Naive thymus-derived CD4-positive, alpha-beta T cell (primary cell): ENCODE measurements around the gene COL12A1. TPM values are rescaled to one million over a fixed set of nuclear protein-coding genes. Genes with fewer than 3 reads are reported as not detected.

ENCODE experiments used
- ATAC-seq: fragments of 150-1000 bp; cut with Tn5 transposase; 2 replicates; pipeline ENCODE4 v1.10.0; 2021; ENCODE audit warnings: mild to moderate bottlenecking, moderate library complexity
- CTCF ChIA-PET: fragments of 350-600 bp; sonication (Branson Sonifier 250); formaldehyde crosslinking; loops from one replicate; lab custom pipeline; 2021; ENCODE audit warnings: antibody characterized with exemption; lab: Charles Lee
- POLR2A ChIA-PET: fragments of 350-600 bp; sonication (Branson Sonifier 250); formaldehyde crosslinking; loops from one replicate; lab custom pipeline; 2021; ENCODE audit warnings: antibody characterized with exemption, inconsistent platforms; lab: Charles Lee
- DNase-seq, 9 donors: peaks; one replicate each; pipeline versions ENCODE4 v3.0.0 to v3.0.0-alpha.2; 2020 to 2022; ENCODE audit warnings: mixed read lengths in 1 of 9
- H3K27ac ChIP-seq: one replicate; pipeline ENCODE4 v1.7.0; 2013; ENCODE audit warnings: mild to moderate bottlenecking, low read depth, low read length, moderate library complexity
- H3K27me3 ChIP-seq, 2 donors: one replicate each; pipeline ENCODE4 v1.7.0; 2013; ENCODE audit warnings: low read length in 2 of 2, mild to moderate bottlenecking in 2 of 2, moderate library complexity in 2 of 2; ENCODE audit not compliant: control insufficient read depth in 2 of 2, insufficient read depth in 2 of 2
- H3K36me3 ChIP-seq, 3 experiments: 1 replicate in 2 of 3; 2 replicates in 1 of 3; pipeline ENCODE4 v1.7.0; 2013; ENCODE audit warnings: low read length in 3 of 3, mild to moderate bottlenecking in 3 of 3, moderate library complexity in 1 of 3; ENCODE audit not compliant: insufficient read depth in 3 of 3, control insufficient read depth in 2 of 3
- H3K4me1 ChIP-seq, 2 donors: one replicate each; pipeline ENCODE4 v1.7.0; 2013; ENCODE audit warnings: low read length in 2 of 2, mild to moderate bottlenecking in 2 of 2, moderate library complexity in 1 of 2; ENCODE audit not compliant: control insufficient read depth in 2 of 2, insufficient read depth in 2 of 2
- H3K4me3 ChIP-seq: 2 replicates; pipeline ENCODE4 v1.7.0; 2013; ENCODE audit warnings: mild to moderate bottlenecking, low read length
- H3K9me3 ChIP-seq, 3 experiments: 1 replicate in 2 of 3; 2 replicates in 1 of 3; pipeline ENCODE4 v1.7.0; 2013; ENCODE audit warnings: low read length in 3 of 3; ENCODE audit not compliant: control insufficient read depth in 2 of 3
- H3K27ac Mint-ChIP-seq, 9 donors: one replicate each; pipeline ENCODE4 v1.8.0; 2020 to 2022; ENCODE audit warnings: mixed read lengths in 9 of 9, mild to moderate bottlenecking in 8 of 9, moderate library complexity in 5 of 9, inconsistent platforms in 2 of 9
- H3K27me3 Mint-ChIP-seq, 5 donors: one replicate each; pipeline ENCODE4 v1.8.0; 2021 to 2022; ENCODE audit warnings: mixed read lengths in 5 of 5, mild to moderate bottlenecking in 1 of 5
- H3K36me3 Mint-ChIP-seq, 5 donors: one replicate each; pipeline ENCODE4 v1.8.0; 2020 to 2022; ENCODE audit warnings: mixed read lengths in 5 of 5, mild to moderate bottlenecking in 3 of 5, inconsistent platforms in 1 of 5
- H3K4me1 Mint-ChIP-seq, 7 donors: one replicate each; pipeline ENCODE4 v1.8.0; 2020 to 2022; ENCODE audit warnings: mixed read lengths in 7 of 7, mild to moderate bottlenecking in 3 of 7, inconsistent platforms in 1 of 7
- H3K4me3 Mint-ChIP-seq, 10 donors: one replicate each; pipeline ENCODE4 v1.8.0; 2020 to 2022; ENCODE audit warnings: mild to moderate bottlenecking in 10 of 10, mixed read lengths in 10 of 10, moderate library complexity in 6 of 10, inconsistent platforms in 2 of 10
- H3K9me3 Mint-ChIP-seq, 11 donors: one replicate each; pipeline ENCODE4 v1.8.0; 2020 to 2022; ENCODE audit warnings: mixed read lengths in 11 of 11, mild to moderate bottlenecking in 4 of 11, inconsistent platforms in 1 of 11, moderate library complexity in 1 of 11
- intact Hi-C, 2 donors: fragments of 100-400 bp; cut with micrococcal nuclease; formaldehyde crosslinking; loops; one replicate each; pipeline ENCODE4 v1.15.1; 2023
- polyA plus RNA-seq, 2 donors: library from polyadenylated mRNA; unstranded; fragments of 300-500 nt; fragmentation: Illumina TruSeq; gene quantifications; one replicate each; pipeline ENCODE4 v1.2.3, GENCODE V29; 2021
- total RNA-seq, 6 experiments: library from RNA in 5 of 6; stranded (reverse) in 5 of 6; gene quantifications; 1 replicate in 5 of 6; 2 replicates in 1 of 6; pipeline ENCODE4 v1.2.3 and lab custom pipeline; 2021 to 2026

COL12A1 gene
- total and polyA plus RNA-seq, 7 experiments from 2014 or later = 0.27 TPM; not detected in 6

GRCh38 chr6:75084872-75085381 lies 120.9 kb downstream of the COL12A1 start:
- Histone ChIP-seq H3K27ac (no peak overlapping the region), H3K4me3 (no peak overlapping the region), H3K9me3 (no peaks in the 10 kb centered on the region), H3K27me3 (no peaks in the 10 kb centered on the region), H3K4me1 (no peaks in the 10 kb centered on the region), H3K36me3 (no peaks in the 10 kb centered on the region)
- Mint-ChIP-seq H3K4me1 (peaks cover 0 to 10% (median 4%) of the 10 kb centered on the region in 7 donors), H3K36me3 (peaks cover 0 to 5% (median 0%) of the 10 kb centered on the region in 5 donors), H3K4me3 (peak overlapping the region in 1 of 10 donors; percentile 63), H3K27ac (peak overlapping the region in 1 of 9 donors; percentile 17), H3K27me3 (peaks cover 21 to 44% (median 34%) of the 10 kb centered on the region in 5 donors), H3K9me3 (peaks cover 0 to 8% (median 0%) of the 10 kb centered on the region in 11 donors)
- intact Hi-C loops = no loop called here
- DNase-seq (no peak), ATAC-seq (no peak)
- ChIA-PET CTCF (no interaction called here), POLR2A (no interaction called here)

GRCh38 chr6:75084018-75084417 lies 121.8 kb downstream of the COL12A1 start:
- peaks cover 0 to 5% (median 0%) of the 10 kb centered on the region in 5 donors for H3K36me3 Mint-ChIP-seq
- peaks cover 21 to 44% (median 34%) of the 10 kb centered on the region in 5 donors for H3K27me3 Mint-ChIP-seq
- CTCF ChIA-PET = no interaction called here
- POLR2A ChIA-PET = no interaction called here
- Histone ChIP-seq H3K4me3 (no peak overlapping the region), H3K36me3 (no peaks in the 10 kb centered on the region), H3K9me3 (no peaks in the 10 kb centered on the region), H3K27ac (no peak overlapping the region), H3K4me1 (no peaks in the 10 kb centered on the region), H3K27me3 (no peaks in the 10 kb centered on the region)
- ATAC-seq (no peak), DNase-seq (no peak)
- no peak overlapping the region for H3K4me3 Mint-ChIP-seq
- H3K4me1 Mint-ChIP-seq = peaks cover 0 to 10% (median 4%) of the 10 kb centered on the region in 7 donors
- H3K9me3 Mint-ChIP-seq = peaks cover 0 to 8% (median 0%) of the 10 kb centered on the region in 11 donors
- no peak overlapping the region for H3K27ac Mint-ChIP-seq
- intact Hi-C loops = no loop called here

DNA sequence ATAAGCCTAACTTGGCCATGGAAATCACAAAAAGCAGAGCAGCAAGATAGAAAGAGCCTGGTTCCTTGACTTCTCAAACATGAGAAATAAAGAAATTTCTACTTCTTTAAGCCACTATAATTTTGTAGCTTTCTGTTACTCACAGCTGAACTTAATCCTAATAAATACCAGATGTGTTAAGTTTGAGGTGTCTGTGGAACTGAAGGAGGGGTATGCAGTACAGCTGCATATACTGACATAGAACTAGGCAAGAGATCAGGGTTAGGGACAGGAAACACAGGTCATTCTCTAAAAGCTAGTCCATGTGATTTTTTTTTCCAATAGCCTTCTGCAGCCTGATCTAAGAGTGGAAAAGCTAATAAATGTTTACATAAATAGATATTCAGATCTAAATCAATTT lies 123.9 kb downstream of the COL12A1 start:
- H3K4me1 ChIP-seq = no peaks in the 10 kb centered on the region
- ATAC-seq (no peak), DNase-seq (no peak)
- CTCF ChIA-PET = no interaction called here
- Mint-ChIP-seq H3K4me1 (peaks cover 0 to 10% (median 4%) of the 10 kb centered on the region in 7 donors), H3K9me3 (peaks cover 0 to 8% (median 0%) of the 10 kb centered on the region in 11 donors), H3K4me3 (no peak overlapping the region), H3K27me3 (peaks cover 21 to 46% (median 40%) of the 10 kb centered on the region in 5 donors), H3K36me3 (peaks cover 0 to 5% (median 0%) of the 10 kb centered on the region in 5 donors), H3K27ac (no peak overlapping the region)
- H3K27me3 ChIP-seq = no peaks in the 10 kb centered on the region
- H3K9me3 ChIP-seq = no peaks in the 10 kb centered on the region
- no peak overlapping the region for H3K4me3 ChIP-seq
- POLR2A ChIA-PET = no interaction called here
- no peaks in the 10 kb centered on the region for H3K36me3 ChIP-seq
- no peak overlapping the region for H3K27ac ChIP-seq
- intact Hi-C loops = no loop called here

- DNase-seq = no peak
- no peaks in the 10 kb centered on the region for H3K27me3 ChIP-seq
- peaks cover 0 to 10% (median 4%) of the 10 kb centered on the region in 7 donors for H3K4me1 Mint-ChIP-seq
- H3K36me3 ChIP-seq = no peaks in the 10 kb centered on the region
- no peak overlapping the region for H3K4me3 Mint-ChIP-seq
- H3K4me1 ChIP-seq = no peaks in the 10 kb centered on the region
- no peaks in the 10 kb centered on the region for H3K9me3 ChIP-seq
- H3K27ac ChIP-seq = no peak overlapping the region
- no peak overlapping the region for H3K4me3 ChIP-seq
- intact Hi-C loops = no loop called here
- H3K27me3 Mint-ChIP-seq = peaks cover 21 to 43% (median 38%) of the 10 kb centered on the region in 5 donors
- H3K36me3 Mint-ChIP-seq = peaks cover 0 to 5% (median 0%) of the 10 kb centered on the region in 5 donors
- no peak overlapping the region for H3K27ac Mint-ChIP-seq
- peaks cover 0 to 8% (median 0%) of the 10 kb centered on the region in 11 donors for H3K9me3 Mint-ChIP-seq
- CTCF ChIA-PET = no interaction called here
- POLR2A ChIA-PET = no interaction called here
- ATAC-seq = no peak
These were observed 124.8 kb downstream of the COL12A1 start for GRCh38 chr6:75081047-75081446.

DNA sequence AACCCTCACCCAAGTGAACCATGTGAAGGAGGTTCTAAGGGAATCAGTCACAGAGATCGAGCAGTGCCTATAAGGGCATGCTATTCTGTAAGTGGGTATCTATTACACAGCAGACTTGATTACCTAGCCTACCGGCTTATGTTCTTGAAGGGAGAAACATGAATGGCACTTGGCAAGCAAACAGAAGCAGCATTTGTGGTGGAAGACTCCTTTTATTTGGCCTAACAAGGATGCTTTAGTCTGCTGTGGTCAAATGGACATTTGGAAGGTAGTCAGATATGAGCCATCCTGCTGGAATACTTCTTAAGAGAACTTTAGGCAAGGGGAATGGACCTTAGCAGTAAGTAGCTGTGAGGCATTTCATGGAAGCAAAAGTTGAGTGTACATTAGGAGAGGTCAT lies 126.3 kb downstream of the COL12A1 start:
- H3K27me3 Mint-ChIP-seq = peaks cover 7 to 34% (median 24%) of the 10 kb centered on the region in 5 donors
- H3K27me3 ChIP-seq = no peaks in the 10 kb centered on the region
- H3K36me3 ChIP-seq = no peaks in the 10 kb centered on the region
- H3K36me3 Mint-ChIP-seq = peaks cover 0 to 3% (median 0%) of the 10 kb centered on the region in 5 donors
- peaks cover 0 to 4% (median 3%) of the 10 kb centered on the region in 7 donors for H3K4me1 Mint-ChIP-seq
- no peaks in the 10 kb centered on the region for H3K9me3 ChIP-seq
- peaks cover 0 to 8% (median 0%) of the 10 kb centered on the region in 11 donors for H3K9me3 Mint-ChIP-seq
- intact Hi-C loops = no loop called here
- no peak overlapping the region for H3K4me3 Mint-ChIP-seq
- no peak overlapping the region for H3K27ac ChIP-seq
- no peak for ATAC-seq
- CTCF ChIA-PET = no interaction called here
- POLR2A ChIA-PET = no interaction called here
- H3K4me1 ChIP-seq = no peaks in the 10 kb centered on the region
- no peak for DNase-seq
- H3K4me3 ChIP-seq = no peak overlapping the region
- H3K27ac Mint-ChIP-seq = no peak overlapping the region

GRCh38 chr6:75077701-75078100 lies 128.2 kb downstream of the COL12A1 start:
- ChIA-PET CTCF (no interaction called here), POLR2A (no interaction called here)
- H3K4me1 Mint-ChIP-seq = no peaks in the 10 kb centered on the region

DNA sequence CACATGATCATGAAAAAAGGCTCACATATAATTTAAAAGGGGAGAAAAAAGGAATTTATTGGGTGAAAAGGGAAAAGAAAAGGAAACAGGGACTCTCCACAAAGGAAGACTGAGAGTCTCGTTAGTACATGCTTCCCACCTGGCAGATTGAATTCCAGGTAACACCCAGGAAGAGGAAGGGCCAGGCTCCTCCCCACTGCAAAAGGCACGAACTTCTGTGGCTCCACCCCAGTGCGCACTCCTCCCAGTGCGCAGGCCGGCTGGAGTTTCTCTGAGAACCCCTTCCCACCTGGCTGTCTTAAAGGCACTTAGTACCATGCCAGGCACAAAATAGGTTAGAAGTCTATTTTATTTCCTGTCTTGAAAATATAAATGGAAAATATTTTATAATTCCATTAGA lies 129.8 kb downstream of the COL12A1 start:
- no peak overlapping the region for H3K27ac Mint-ChIP-seq
- no peaks in the 10 kb centered on the region for H3K4me1 Mint-ChIP-seq
- Histone ChIP-seq H3K36me3 (no peaks in the 10 kb centered on the region), H3K27me3 (no peaks in the 10 kb centered on the region), H3K4me3 (no peak overlapping the region), H3K9me3 (no peaks in the 10 kb centered on the region), H3K4me1 (no peaks in the 10 kb centered on the region), H3K27ac (no peak overlapping the region)
- peaks cover 0 to 25% (median 6%) of the 10 kb centered on the region in 5 donors for H3K27me3 Mint-ChIP-seq
- no peak for DNase-seq
- no peak overlapping the region for H3K4me3 Mint-ChIP-seq
- intact Hi-C loops = no loop called here
- POLR2A ChIA-PET = no interaction called here
- no peaks in the 10 kb centered on the region for H3K36me3 Mint-ChIP-seq
- ATAC-seq = no peak
- H3K9me3 Mint-ChIP-seq = peaks cover 0 to 8% (median 0%) of the 10 kb centered on the region in 11 donors
- CTCF ChIA-PET = no interaction called here

More at GRCh38 chr6:75077701-75078100, 128.2 kb downstream of the COL12A1 start:
- no peaks in the 10 kb centered on the region for H3K9me3 ChIP-seq
- H3K27ac ChIP-seq = no peak overlapping the region
- intact Hi-C loops = no loop called here
- H3K4me3 ChIP-seq = no peak overlapping the region
- H3K9me3 Mint-ChIP-seq = peaks cover 0 to 8% (median 0%) of the 10 kb centered on the region in 11 donors
- no peaks in the 10 kb centered on the region for H3K36me3 Mint-ChIP-seq
- H3K36me3 ChIP-seq = no peaks in the 10 kb centered on the region
- H3K27me3 Mint-ChIP-seq = peaks cover 0 to 20% (median 7%) of the 10 kb centered on the region in 5 donors
- DNase-seq (no peak), ATAC-seq (no peak)
- no peaks in the 10 kb centered on the region for H3K27me3 ChIP-seq
- no peaks in the 10 kb centered on the region for H3K4me1 ChIP-seq
- H3K27ac Mint-ChIP-seq = no peak overlapping the region
- no peak overlapping the region for H3K4me3 Mint-ChIP-seq
